B cell (primary cell): ENCODE measurements around the gene MAPK8.

Experiments
- CTCF ChIP-seq: fragments of 200-600 bp; IDR thresholded peaks from one replicate; pipeline ENCODE4 v1.8.0; 2022; ENCODE audit warnings: antibody characterized with exemption, mild to moderate bottlenecking
- EZH2 ChIP-seq: IDR thresholded peaks from 2 replicates; pipeline ENCODE4 v1.6.1; 2012; ENCODE audit warnings: borderline replicate concordance, low read depth, mild to moderate bottlenecking, moderate library complexity, low read length; ENCODE audit not compliant: insufficient read depth, poor library complexity, severe bottlenecking

GRCh38 chr10:48440771-48441170, 134.3 kb downstream of the MAPK8 start:
- TF ChIP-seq CTCF (no peak), EZH2 (no peak)
